Tibial nerve (tissue), 3 donors: Measurements from ENCODE around the gene TP53I11.

ENCODE experiments used
- CTCF ChIP-seq, 5 experiments: fragments of 200-600 bp in 3 of 5; fragments of 450-650 bp in 2 of 5; sonication (generic) in 3 of 5; IDR thresholded peaks; one replicate each; pipeline ENCODE4 v1.5.1; 2016 to 2019; ENCODE audit warnings: antibody characterized with exemption in 5 of 5, mild to moderate bottlenecking in 3 of 5, moderate library complexity in 2 of 5
- POLR2A ChIP-seq, 2 donors: fragments of 450-650 bp; IDR thresholded peaks; one replicate each; pipeline ENCODE4 v1.6.1; 2017; ENCODE audit warnings: antibody characterized with exemption in 2 of 2, mild to moderate bottlenecking in 2 of 2, moderate library complexity in 2 of 2

GRCh38 chr11:44982496-44983062, 31.9 kb upstream of the TP53I11 start:
- no peak for TF ChIP-seq CTCF (IDR thresholded peaks at IDR 0.05)
- TF ChIP-seq POLR2A (IDR thresholded peaks at IDR 0.05): no peak
